T-cell (primary cell): ENCODE measurements around the gene DCAF7. TPM values are rescaled to one million over a fixed set of nuclear protein-coding genes. Genes with fewer than 3 reads are reported as not detected.

Source experiments
- ATAC-seq, 4 experiments: fragments of 200-7000 bp in 3 of 4; fragments of 150-1000 bp in 1 of 4; cut with Tn5 transposase; replicated peaks in 1 of 4; 1 replicate in 3 of 4; 2 replicates in 1 of 4; pipeline ENCODE4 v1.10.0; 2021; ENCODE audit warnings: moderate library complexity in 3 of 4, mild to moderate bottlenecking in 2 of 4, moderate number of reproducible peaks in 1 of 4
- CTCF ChIA-PET, 2 donors: fragments of 300-600 bp; sonication (Branson Sonifier 250); formaldehyde crosslinking; loops; one replicate each; lab custom pipeline; 2022; ENCODE audit warnings: antibody characterized with exemption in 2 of 2; lab: Charles Lee
- POLR2A ChIA-PET, 2 donors: fragments of 300-600 bp; sonication (Branson Sonifier 250); formaldehyde crosslinking; loops; one replicate each; lab custom pipeline; 2022; ENCODE audit warnings: antibody characterized with exemption in 2 of 2; lab: Charles Lee
- DNase-seq, 35 experiments: peaks; one replicate each; pipeline versions ENCODE4 v3.0.0 to v3.0.0-alpha.2; 2013 to 2023
- H3K27ac ChIP-seq: one replicate; pipeline ENCODE4 v1.5.1; 2013; ENCODE audit warnings: low read length
- H3K27me3 ChIP-seq, 2 experiments: replicated peaks in 1 of 2; 1 replicate in 1 of 2; 2 replicates in 1 of 2; pipeline versions ENCODE4 v1.6.1 to v1.7.0; 2013; ENCODE audit warnings: low read length in 1 of 2, mixed read lengths in 1 of 2; ENCODE audit not compliant: control insufficient read depth in 2 of 2, insufficient read depth in 2 of 2; ENCODE audit errors: extremely low read depth in 1 of 2
- H3K36me3 ChIP-seq, 2 donors: 1 replicate in 1 of 2; 2 replicates in 1 of 2; pipeline versions ENCODE4 v1.6.1 to v1.7.0; 2013; ENCODE audit warnings: low read length in 1 of 2; ENCODE audit not compliant: control insufficient read depth in 2 of 2, insufficient read depth in 1 of 2; ENCODE audit errors: extremely low read depth in 1 of 2
- H3K4me1 ChIP-seq, 2 experiments: 1 replicate in 1 of 2; 2 replicates in 1 of 2; pipeline versions ENCODE4 v1.6.1 to v1.7.0; 2013; ENCODE audit warnings: low read length in 2 of 2, mixed read lengths in 1 of 2; ENCODE audit not compliant: insufficient read depth in 2 of 2, control insufficient read depth in 1 of 2; ENCODE audit errors: extremely low read depth in 1 of 2
- H3K4me3 ChIP-seq, 2 donors: 1 replicate in 1 of 2; 2 replicates in 1 of 2; pipeline versions ENCODE4 v1.5.1 to v1.7.0; 2013; ENCODE audit warnings: mild to moderate bottlenecking in 2 of 2, low read length in 1 of 2, moderate library complexity in 1 of 2; ENCODE audit not compliant: control insufficient read depth in 1 of 2; ENCODE audit errors: extremely low read depth in 1 of 2
- H3K9me3 ChIP-seq: 2 replicates; pipeline ENCODE4 v1.7.0; 2013
- H3K27ac Mint-ChIP-seq, 2 donors: one replicate each; pipeline ENCODE4 v1.8.0; 2020 to 2021; ENCODE audit warnings: mild to moderate bottlenecking in 2 of 2, mixed read lengths in 2 of 2
- H3K27me3 Mint-ChIP-seq, 2 donors: one replicate each; pipeline ENCODE4 v1.8.0; 2021 to 2022; ENCODE audit warnings: mixed read lengths in 2 of 2
- H3K36me3 Mint-ChIP-seq: one replicate; pipeline ENCODE4 v1.8.0; 2021; ENCODE audit warnings: mixed read lengths
- H3K4me1 Mint-ChIP-seq, 3 donors: one replicate each; pipeline ENCODE4 v1.8.0; 2020 to 2022; ENCODE audit warnings: mixed read lengths in 3 of 3, mild to moderate bottlenecking in 1 of 3
- H3K4me3 Mint-ChIP-seq, 3 donors: one replicate each; pipeline ENCODE4 v1.8.0; 2020 to 2022; ENCODE audit warnings: mild to moderate bottlenecking in 3 of 3, mixed read lengths in 3 of 3, moderate library complexity in 3 of 3
- H3K9me3 Mint-ChIP-seq, 3 donors: one replicate each; pipeline ENCODE4 v1.8.0; 2020 to 2022; ENCODE audit warnings: mixed read lengths in 3 of 3
- WGBS: methylation state at CpG from one replicate; pipeline ENCODE4 v1.1.5; 2013; ENCODE audit warnings: missing lambda C conversion rate; ENCODE audit not compliant: insufficient coverage; 5-methylcytosine and 5-hydroxymethylcytosine counted together
- total RNA-seq, 35 experiments: library from RNA in 6 of 35; stranded (reverse) in 6 of 35; fragments of 120-200 nt in 1 of 35; gene quantifications; one replicate each; pipeline versions ENCODE4 v1.2.1 to v1.2.4 and lab custom pipeline; 2013 to 2026

Gene DCAF7
- total RNA-seq, 5 donors from 2014 or later (not counting 1 experiment from before 2014, with no cell fraction given), result 39.5 to 84.4 (median 74.8) TPM

- no peak within 1 kb of the TSS for H3K4me3 ChIP-seq
- Mint-ChIP-seq H3K9me3 (no peaks in the 10 kb centered on the region), H3K27ac (no peak within 1 kb of the TSS), H3K4me1 (peaks cover 7 to 8% (median 8%) of the 10 kb centered on the region in 3 donors), H3K27me3 (peaks cover 24 to 30% of the 10 kb centered on the region in 2 donors), H3K4me3 (peak within 1 kb of the TSS in 1 of 3 donors; percentile 31), H3K36me3 (no peaks in the 10 kb centered on the region)
- peaks cover 0 to 5% of the 10 kb centered on the region in 2 experiments for H3K4me1 ChIP-seq
- 27% methylated on average over 20 of the region's 38 CpGs for WGBS
- H3K36me3 ChIP-seq, result no peaks in the 10 kb centered on the region
- ChIA-PET POLR2A (no interaction called here), CTCF (no interaction called here)
- ATAC-seq (peak in 1 of 4 experiments; percentile 5), DNase-seq (no peak)
- no peaks in the 10 kb centered on the region for H3K9me3 ChIP-seq
- no peak within 1 kb of the TSS for H3K27ac ChIP-seq
- H3K27me3 ChIP-seq, result peaks cover 7 to 51% of the 10 kb centered on the region in 2 experiments
Observed at GRCh38 chr17:63523253-63523855, 26.9 kb upstream of the DCAF7 start, which contains the start of gene KCNH6. TSS of gene KCNH6 (plus strand) at chr17:63523358. CDS start at chr17:63523414, 56 bp downstream.

DNA sequence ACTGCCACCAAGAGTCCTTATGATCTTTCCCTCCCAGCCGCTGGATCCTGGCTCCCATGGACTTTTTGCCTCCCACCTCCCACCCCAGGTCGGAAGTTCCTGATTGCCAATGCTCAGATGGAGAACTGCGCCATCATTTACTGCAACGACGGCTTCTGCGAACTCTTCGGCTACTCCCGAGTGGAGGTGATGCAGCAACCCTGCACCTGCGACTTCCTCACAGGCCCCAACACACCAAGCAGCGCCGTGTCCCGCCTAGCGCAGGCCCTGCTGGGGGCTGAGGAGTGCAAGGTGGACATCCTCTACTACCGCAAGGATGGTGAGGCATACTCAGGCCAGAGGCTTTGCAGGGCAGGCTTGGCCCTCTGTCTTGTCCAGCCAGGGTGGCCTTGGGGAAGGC lies 26.2 kb upstream of the DCAF7 start:
- Histone ChIP-seq H3K27ac (no peak overlapping the region), H3K4me3 (no peak overlapping the region), H3K9me3 (no peaks in the 10 kb centered on the region), H3K27me3 (peaks cover 7 to 48% of the 10 kb centered on the region in 2 experiments), H3K4me1 (peaks cover 0 to 5% of the 10 kb centered on the region in 2 experiments), H3K36me3 (no peaks in the 10 kb centered on the region)
- ChIA-PET CTCF (no interaction called here), POLR2A (no interaction called here)
- 95% methylated on average over 14 of the region's 14 CpGs for WGBS
- no peak for ATAC-seq
- Mint-ChIP-seq H3K4me3 (peak overlapping the region in 1 of 3 donors; percentile 31), H3K9me3 (no peaks in the 10 kb centered on the region), H3K27ac (no peak overlapping the region), H3K27me3 (peaks cover 24 to 27% of the 10 kb centered on the region in 2 donors), H3K4me1 (peaks cover 7 to 8% (median 8%) of the 10 kb centered on the region in 3 donors), H3K36me3 (no peaks in the 10 kb centered on the region)
- DNase-seq, result no peak

DNA sequence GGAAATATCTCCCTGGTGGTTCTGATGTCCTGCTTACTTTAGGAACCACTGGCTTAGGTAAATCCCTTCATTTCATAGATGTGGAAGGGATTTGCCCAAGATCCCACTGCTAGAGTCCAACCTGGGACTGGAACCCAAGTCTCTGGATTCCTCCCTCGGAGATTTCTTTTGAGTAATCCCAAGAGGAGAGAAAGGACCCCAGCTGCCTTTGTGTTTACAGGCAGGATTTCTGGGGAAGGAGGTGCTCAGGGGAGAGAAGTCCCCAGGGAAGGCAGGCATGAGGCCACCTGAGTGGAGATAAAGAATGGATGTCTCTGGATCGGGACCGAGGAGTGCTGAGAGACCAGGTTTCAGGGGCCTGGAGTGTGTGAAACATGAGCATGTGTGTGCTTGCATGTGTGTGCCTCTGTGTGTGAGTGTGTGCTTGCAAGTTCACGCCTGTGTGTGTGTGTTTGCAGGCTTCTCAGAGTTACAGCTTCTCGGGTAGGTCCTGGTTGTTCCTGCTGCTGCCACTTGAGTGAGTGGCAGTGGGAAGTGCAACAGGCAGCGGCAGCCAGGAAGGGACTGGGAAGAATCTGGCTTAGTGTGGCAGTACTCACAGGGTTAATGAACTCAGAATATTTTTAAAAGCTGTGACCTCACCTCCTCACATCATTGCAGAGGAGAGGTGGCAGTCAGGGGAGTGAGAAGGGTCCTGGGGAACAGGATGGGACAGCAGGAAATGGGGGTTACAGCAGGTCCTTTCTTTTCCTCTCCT lies 24.9 kb upstream of the DCAF7 start:
- no peaks in the 10 kb centered on the region for H3K36me3 Mint-ChIP-seq
- H3K27ac Mint-ChIP-seq, result no peak overlapping the region
- Histone ChIP-seq H3K27ac (no peak overlapping the region), H3K4me3 (no peak overlapping the region), H3K4me1 (peaks cover 0 to 5% of the 10 kb centered on the region in 2 experiments), H3K27me3 (peaks cover 7 to 37% of the 10 kb centered on the region in 2 experiments), H3K36me3 (no peaks in the 10 kb centered on the region), H3K9me3 (no peaks in the 10 kb centered on the region)
- H3K27me3 Mint-ChIP-seq, result peaks cover 24 to 27% of the 10 kb centered on the region in 2 donors
- ChIA-PET POLR2A (no interaction called here), CTCF (no interaction called here)
- DNase-seq, result no peak
- no peaks in the 10 kb centered on the region for H3K9me3 Mint-ChIP-seq
- ATAC-seq, result no peak
- WGBS, result 65% methylated on average over 5 of the region's 6 CpGs
- peaks cover 7 to 8% (median 8%) of the 10 kb centered on the region in 3 donors for H3K4me1 Mint-ChIP-seq
- H3K4me3 Mint-ChIP-seq, result no peak overlapping the region

- Mint-ChIP-seq H3K9me3 (no peaks in the 10 kb centered on the region), H3K4me1 (peaks cover 7 to 8% (median 8%) of the 10 kb centered on the region in 3 donors), H3K27me3 (peaks cover 18% of the 10 kb centered on the region in 2 donors), H3K27ac (no peak overlapping the region), H3K4me3 (no peak overlapping the region), H3K36me3 (no peaks in the 10 kb centered on the region)
- Histone ChIP-seq H3K27ac (no peak overlapping the region), H3K36me3 (no peaks in the 10 kb centered on the region), H3K4me3 (no peak overlapping the region), H3K4me1 (peaks cover 0 to 5% of the 10 kb centered on the region in 2 experiments), H3K27me3 (peaks cover 7 to 34% of the 10 kb centered on the region in 2 experiments), H3K9me3 (no peaks in the 10 kb centered on the region)
- WGBS, result 60% methylated on average over 1 of the region's 5 CpGs
- DNase-seq, result no peak
- ATAC-seq, result no peak
- POLR2A ChIA-PET, result interaction anchor here in 1 of 2 donors (0.6 kb wide), 1 partner anchor 12 kb away, joined by 10 read pairs; no protein-coding TSS in a partner anchor
- CTCF ChIA-PET, result no interaction called here
Observed at GRCh38 chr17:63526861-63527260, 23.4 kb upstream of the DCAF7 start.

DNA sequence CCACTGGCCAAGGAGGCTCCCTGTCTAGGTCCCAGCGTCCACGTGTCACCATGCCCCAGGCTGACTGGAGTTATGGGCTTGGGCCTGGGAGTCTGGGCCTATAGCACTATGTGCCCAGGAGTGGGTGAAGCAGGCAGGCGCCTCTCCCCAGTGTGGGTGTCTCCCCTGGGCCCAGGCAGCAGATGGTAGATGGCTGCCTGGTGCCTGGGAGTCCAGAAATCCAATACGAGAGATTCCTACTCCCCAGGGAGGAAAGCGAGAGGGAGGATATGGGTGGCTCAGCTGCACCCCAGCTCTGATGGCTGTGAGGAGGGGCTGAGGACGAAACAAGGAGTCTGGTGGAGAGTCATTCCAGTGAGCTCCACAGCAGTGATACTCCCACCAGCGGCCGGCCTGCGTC lies 22.1 kb upstream of the DCAF7 start:
- DNase-seq (no peak), ATAC-seq (no peak)
- POLR2A ChIA-PET, result no interaction called here
- 95% methylated on average over 6 of the region's 9 CpGs for WGBS
- H3K27ac ChIP-seq, result no peak overlapping the region
- H3K27me3 Mint-ChIP-seq, result peaks cover 12 to 18% of the 10 kb centered on the region in 2 donors
- peaks cover 7 to 8% (median 8%) of the 10 kb centered on the region in 3 donors for H3K4me1 Mint-ChIP-seq
- H3K36me3 Mint-ChIP-seq, result no peaks in the 10 kb centered on the region
- H3K27me3 ChIP-seq, result peaks cover 7 to 30% of the 10 kb centered on the region in 2 experiments
- no peaks in the 10 kb centered on the region for H3K36me3 ChIP-seq
- CTCF ChIA-PET, result no interaction called here
- H3K9me3 ChIP-seq, result no peaks in the 10 kb centered on the region
- no peak overlapping the region for H3K4me3 ChIP-seq
- peaks cover 0 to 4% of the 10 kb centered on the region in 2 experiments for H3K4me1 ChIP-seq
- H3K4me3 Mint-ChIP-seq, result no peak overlapping the region
- no peak overlapping the region for H3K27ac Mint-ChIP-seq
- no peaks in the 10 kb centered on the region for H3K9me3 Mint-ChIP-seq

GRCh38 chr17:63529711-63530556 lies 20.3 kb upstream of the DCAF7 start:
- Histone ChIP-seq H3K9me3 (no peaks in the 10 kb centered on the region), H3K27ac (no peak overlapping the region), H3K36me3 (no peaks in the 10 kb centered on the region), H3K4me1 (no peaks in the 10 kb centered on the region), H3K27me3 (peaks cover 5 to 13% of the 10 kb centered on the region in 2 experiments), H3K4me3 (no peak overlapping the region)
- ChIA-PET POLR2A (no interaction called here), CTCF (no interaction called here)
- 84% methylated on average over 26 of the region's 26 CpGs for WGBS
- H3K27me3 Mint-ChIP-seq, result peaks cover 3 to 5% of the 10 kb centered on the region in 2 donors
- ATAC-seq, result no peak
- H3K27ac Mint-ChIP-seq, result no peak overlapping the region
- no peaks in the 10 kb centered on the region for H3K36me3 Mint-ChIP-seq
- no peak for DNase-seq
- no peaks in the 10 kb centered on the region for H3K4me1 Mint-ChIP-seq
- H3K4me3 Mint-ChIP-seq, result no peak overlapping the region
- H3K9me3 Mint-ChIP-seq, result no peaks in the 10 kb centered on the region
